ENCODE measurements around the gene SLC5A9. TPM values are rescaled to one million over a fixed set of nuclear protein-coding genes. Genes with fewer than 3 reads are reported as not detected.

SLC5A9 gene
- total and polyA plus RNA-seq, 9 of the 15 experiments (the other 6 are each of a cell fraction or from before 2014, with no cell fraction given), result not detected

DNA sequence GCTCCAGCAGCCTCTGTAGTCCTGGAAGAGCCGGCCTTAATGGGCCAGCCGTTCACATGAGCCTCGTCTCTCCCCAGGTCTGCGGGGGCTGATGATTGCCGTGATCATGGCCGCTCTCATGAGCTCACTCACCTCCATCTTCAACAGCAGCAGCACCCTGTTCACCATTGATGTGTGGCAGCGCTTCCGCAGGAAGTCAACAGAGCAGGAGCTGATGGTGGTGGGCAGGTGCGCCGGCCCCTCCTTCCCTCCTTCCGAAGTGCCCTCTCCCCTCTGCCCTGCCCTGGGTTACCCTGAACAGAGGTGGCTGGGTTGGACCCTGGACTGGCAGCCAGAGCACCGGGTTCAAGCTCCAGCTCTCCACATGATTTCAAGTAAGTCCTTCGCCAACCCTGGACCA is 13.1 kb downstream of the SLC5A9 start (continued):
- TF ChIP-seq ZNF644 (tag; IDR thresholded peaks at IDR 0.05; ENCODE audit: low read depth), result no peak
- no peak for TF ChIP-seq HDGF (IDR thresholded peaks at IDR 0.05)
- no peak for TF ChIP-seq ZNF766 (CRISPR knock-in tag; conservative IDR thresholded peaks at IDR 0.05)
- TF ChIP-seq STAT5B (CRISPR knock-in tag; IDR thresholded peaks at IDR 0.05), result no peak

DNA sequence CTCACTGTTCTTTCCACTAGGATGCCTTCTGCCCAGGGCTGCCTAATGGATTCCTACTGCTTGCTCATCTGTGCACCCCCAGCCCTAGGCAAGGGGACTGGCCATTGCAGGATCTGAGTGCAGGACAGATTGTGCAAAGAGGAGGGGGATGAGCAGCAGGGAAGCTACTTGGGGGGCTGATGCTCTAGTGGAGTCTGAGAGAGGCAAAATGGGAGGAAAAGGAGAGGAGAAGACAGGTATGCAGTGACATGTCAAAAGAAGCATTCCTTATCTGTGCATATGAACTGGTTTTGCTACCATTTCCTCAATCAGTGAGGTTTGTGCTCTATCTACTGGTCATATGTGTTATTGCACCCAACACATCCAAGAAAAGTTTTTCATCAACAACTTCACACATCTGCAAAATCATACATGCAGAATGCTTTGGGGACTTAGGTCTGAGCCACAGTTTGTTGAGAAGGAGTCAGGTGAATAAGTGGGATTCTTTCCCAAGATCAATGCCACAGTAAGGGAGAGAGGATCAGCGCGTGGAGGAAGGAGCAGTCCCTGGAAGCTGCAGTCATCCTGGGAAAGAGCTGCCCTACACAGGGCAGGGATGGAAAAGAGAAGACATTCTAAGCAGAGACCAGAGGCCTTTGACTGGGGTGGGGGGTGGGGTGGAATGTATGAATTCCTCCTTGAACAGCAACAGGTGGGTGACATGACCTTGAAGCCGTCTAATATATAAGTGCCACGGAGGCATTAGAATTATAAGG is 14.4 kb downstream of the SLC5A9 start:
- CTCF ChIA-PET (ENCODE audit: low intra/inter-chr PET ratio), result interaction anchor here (1.5 kb wide), 1 partner anchor 128 kb away, joined by 4 read pairs; no protein-coding TSS in a partner anchor
- POLR2A ChIA-PET, result no interaction called here
- intact Hi-C loops (cut with micrococcal nuclease), result loop anchor here (1.0 to 2.0 kb wide), 2 partner anchors 128 to 144 kb away; no protein-coding TSS in a partner anchor
- Histone ChIP-seq H3K4me2 (ENCODE audit: insufficient read depth, low read length) (no peak overlapping the region), H3K27me3 (ENCODE audit: control insufficient read depth in 2 of 2, insufficient read depth in 2 of 2, low read length in 2 of 2) (no peaks in the 10 kb centered on the region), H3K9me1 (ENCODE audit: control insufficient read depth, insufficient read depth, low read length) (no peaks in the 10 kb centered on the region), H3K79me2 (ENCODE audit: control insufficient read depth, insufficient read depth, low read length) (no peaks in the 10 kb centered on the region), H3K4me3 (no peak overlapping the region), H2AFZ (ENCODE audit: low read depth, low read length) (no peak overlapping the region), H3K9me3 (replicated peaks; ENCODE audit: control insufficient read depth, insufficient read depth, low read depth, low read length) (no peaks in the 10 kb centered on the region), H3K9ac (ENCODE audit: insufficient read depth in 1 of 2, low read depth in 2 of 2, low read length in 2 of 2) (no peak overlapping the region), H3K4me1 (replicated peaks in 1 of 2; ENCODE audit: control insufficient read depth in 2 of 2, insufficient read depth in 2 of 2, low read length in 2 of 2) (no peaks in the 10 kb centered on the region), H3K27ac (ENCODE audit: extremely low read depth, low read depth, low read length) (no peak overlapping the region), H4K20me1 (replicated peaks; ENCODE audit: control insufficient read depth, insufficient read depth, low read length) (no peaks in the 10 kb centered on the region), H3K36me3 (ENCODE audit: control insufficient read depth, insufficient read depth, low read length) (no peaks in the 10 kb centered on the region)
- in situ Hi-C loops (cut with MboI), result no loop called here
- ATAC-seq (peak; percentile 75), DNase-seq (ENCODE audit: extremely low read depth in 1 of 4, low spot score in 3 of 4) (peak; percentile 29 to 53 (median 45)), FAIRE-seq (peak; percentile 75)
- 5% methylated on average over 4 of the region's 4 CpGs for WGBS (ENCODE audit: insufficient coverage, low coverage, missing lambda C conversion rate)
- BruUV-seq (replicated peaks), result no TSS peak
- no peak for TF ChIP-seq RFX1 (IDR thresholded peaks at IDR 0.05)
- no peak for TF ChIP-seq KAT8 (IDR thresholded peaks at IDR 0.05; ENCODE audit: low read depth)
- TF ChIP-seq SMC3 (conservative IDR thresholded peaks at IDR 0.05; ENCODE audit: insufficient read depth, low read depth, low read length), result 0 out of 2 replicates have a peak, but pooled peaks have one; percentile 24
- TF ChIP-seq CREBBP (IDR thresholded peaks at IDR 0.05; ENCODE audit: low read depth, low read length), result no peak
- TF ChIP-seq, protein P1, sequence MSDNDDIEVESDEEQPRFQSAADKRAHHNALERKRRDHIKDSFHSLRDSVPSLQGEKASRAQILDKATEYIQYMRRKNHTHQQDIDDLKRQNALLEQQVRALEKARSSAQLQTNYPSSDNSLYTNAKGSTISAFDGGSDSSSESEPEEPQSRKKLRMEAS (CRISPR knock-in tag; IDR thresholded peaks at IDR 0.05), result no peak
- no peak for TF ChIP-seq SLC30A9 (CRISPR knock-in tag; IDR thresholded peaks at IDR 0.05)
- TF ChIP-seq SRSF1 (IDR thresholded peaks at IDR 0.05; ENCODE audit: low read depth, low read length), result no peak
- no peak for TF ChIP-seq NFE2L1 (tag; IDR thresholded peaks at IDR 0.05; ENCODE audit: borderline replicate concordance, low read depth)
- TF ChIP-seq STAT5B (CRISPR knock-in tag; IDR thresholded peaks at IDR 0.05), result no peak
- TF ChIP-seq ELF1 (tag; IDR thresholded peaks at IDR 0.05), result peak; percentile 16; the same call in 1 of the 2 replicates
- TF ChIP-seq NFYB (IDR thresholded peaks at IDR 0.05; ENCODE audit: extremely low read depth, insufficient read length), result no peak
- no peak for TF ChIP-seq SRSF9 (IDR thresholded peaks at IDR 0.05; ENCODE audit: borderline replicate concordance, low read depth, low read length)
- no peak for TF ChIP-seq MTF1 (CRISPR knock-in tag; IDR thresholded peaks at IDR 0.05; ENCODE audit: borderline replicate concordance)
- no peak for TF ChIP-seq GABPB2 (CRISPR knock-in tag; conservative IDR thresholded peaks at IDR 0.05)
- TF ChIP-seq HNRNPH1 (optimal IDR thresholded peaks at IDR 0.05; ENCODE audit: low read depth, low read length), result no peak
- no peak for TF ChIP-seq PCBP1 (IDR thresholded peaks at IDR 0.05; ENCODE audit: low read depth, low read length, poor library complexity, severe bottlenecking)
- TF ChIP-seq ZNF24 (IDR thresholded peaks at IDR 0.05), result no peak
- no peak for TF ChIP-seq RBM14 (IDR thresholded peaks at IDR 0.05; ENCODE audit: borderline replicate concordance, insufficient read depth, low read depth, low read length)
- no peak for TF ChIP-seq CEBPG (CRISPR knock-in tag; IDR thresholded peaks at IDR 0.05)
- no peak for TF ChIP-seq CEBPG (tag; conservative IDR thresholded peaks at IDR 0.05 in 1 of 2, IDR thresholded peaks at IDR 0.05 in 1 of 2)
